Left colon (tissue), 2 donors: ENCODE data around the gene CD99L2. TPM values are rescaled to one million over a fixed set of nuclear protein-coding genes. Genes with fewer than 3 reads are reported as not detected.

Experiments used
- ATAC-seq: fragments of 200-7000 bp; cut with Tn5 transposase; one replicate; pipeline ENCODE4 v1.9.1; 2020; ENCODE audit warnings: mild to moderate bottlenecking, moderate library complexity
- DNase-seq, 2 donors: peaks; one replicate each; pipeline ENCODE4 v3.0.0-alpha.2; 2020
- intact Hi-C, 2 donors: fragments of 100-400 bp; cut with DNase I in 1 of 2; cut with micrococcal nuclease in 1 of 2; formaldehyde crosslinking; loops; one replicate each; pipeline versions ENCODE4 v1.11.2 to v1.14.0; 2022; cut with DNase I, micrococcal nuclease
- total RNA-seq, 2 donors: library from RNA; stranded (reverse); fragmentation: NEBNext Ultra II Directional; extraction: Animal tissue kit (Norgen Biotek cat#: 25700); gene quantifications; one replicate each; pipeline ENCODE4 v1.2.1, GENCODE V29; 2021
- donor health status: DM: no; HTN: no; CAD: no.
- donor health status: DM: yes; HTN: yes; CAD: no.

Gene CD99L2
- total RNA-seq, 2 donors from 2014 or later, result 11.3 to 16.9 TPM

DNA sequence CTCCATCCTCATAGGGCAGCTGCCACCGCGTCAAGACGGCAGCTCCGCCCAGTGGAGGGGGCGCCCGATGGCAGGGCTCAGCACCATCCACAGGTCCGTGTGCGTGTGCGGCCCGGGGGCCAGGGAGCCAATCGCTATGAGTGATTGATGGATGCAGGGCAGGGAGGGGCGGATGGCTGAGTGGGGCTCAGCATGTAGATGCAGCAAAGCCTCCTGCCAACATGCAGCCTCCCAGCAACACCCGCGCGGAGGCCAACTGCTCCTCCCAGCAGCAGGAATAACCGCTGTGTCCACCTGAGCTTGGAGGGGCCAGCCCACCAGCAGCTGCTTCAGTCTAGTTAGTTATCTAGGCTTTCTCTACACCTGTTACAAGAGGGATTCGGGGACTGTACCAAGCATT lies 127.8 kb downstream of the CD99L2 start:
- ATAC-seq (no peak), DNase-seq (no peak)
- intact Hi-C loops, result loop anchor here (5.0 to 10.0 kb wide), 2 partner anchors 234 to 312 kb away; no protein-coding TSS in a partner anchor

DNA sequence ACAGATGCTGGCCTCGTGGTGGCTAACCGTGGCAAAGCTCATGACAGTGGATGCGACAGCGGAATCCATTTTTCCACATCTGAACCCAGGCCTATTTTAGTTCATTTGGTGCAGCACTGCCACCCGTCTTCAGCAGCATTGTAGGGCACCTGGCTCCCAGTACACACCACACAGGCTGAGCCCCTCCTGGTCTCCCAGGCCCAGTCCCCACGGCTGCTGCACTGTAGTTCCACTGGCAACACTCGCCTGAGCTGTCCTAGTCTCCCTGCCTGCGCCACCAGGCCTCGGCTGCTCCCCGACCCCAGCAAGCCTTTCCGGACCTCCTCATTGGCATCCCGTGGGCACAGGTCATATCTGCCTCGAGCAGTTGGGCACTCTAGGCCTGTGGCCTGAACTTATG lies 129.1 kb downstream of the CD99L2 start:
- no peak for DNase-seq
- ATAC-seq, result no peak
- intact Hi-C loops, result no loop called here

- intact Hi-C loops, result no loop called here
- DNase-seq (no peak), ATAC-seq (no peak)
These were observed 129.8 kb downstream of the CD99L2 start for GRCh38 chrX:150768580-150769190.

- no peak for DNase-seq
These were observed 130.4 kb downstream of the CD99L2 start for GRCh38 chrX:150768132-150768485.

DNA sequence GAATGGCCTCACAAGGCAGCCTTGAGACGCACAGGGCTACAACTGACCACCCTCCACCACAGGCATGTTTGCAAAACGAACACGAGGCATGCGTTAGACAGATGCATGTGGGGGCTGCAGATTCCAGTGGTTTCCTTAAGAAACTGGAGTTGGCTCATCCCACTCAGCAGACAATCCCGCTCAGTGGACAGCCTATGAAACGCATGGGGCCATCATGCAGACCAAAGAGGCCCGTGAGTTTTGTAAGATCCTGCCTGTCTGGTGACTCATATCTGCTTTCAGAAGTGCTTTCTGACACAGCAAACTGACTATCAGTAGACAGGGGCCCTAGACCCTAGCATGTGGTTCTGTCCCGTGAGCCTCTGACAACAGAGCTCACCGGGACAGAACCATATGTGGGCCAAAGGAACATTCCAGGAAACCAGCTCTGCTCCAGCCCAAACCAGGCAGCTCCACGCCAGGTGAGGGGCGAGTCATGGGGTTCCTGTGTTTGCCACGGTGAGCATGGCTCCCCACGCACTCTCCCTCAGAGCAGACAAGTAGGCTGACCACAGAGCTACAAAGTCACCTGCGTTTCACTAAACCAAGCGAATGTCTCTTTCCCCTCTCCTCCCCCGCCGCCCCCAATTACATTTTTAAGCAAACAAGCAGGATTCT lies 130.9 kb downstream of the CD99L2 start:
- no peak for ATAC-seq

More at GRCh38 chrX:150768132-150768485, 130.4 kb downstream of the CD99L2 start:
- intact Hi-C loops, result no loop called here
- ATAC-seq, result no peak

DNA sequence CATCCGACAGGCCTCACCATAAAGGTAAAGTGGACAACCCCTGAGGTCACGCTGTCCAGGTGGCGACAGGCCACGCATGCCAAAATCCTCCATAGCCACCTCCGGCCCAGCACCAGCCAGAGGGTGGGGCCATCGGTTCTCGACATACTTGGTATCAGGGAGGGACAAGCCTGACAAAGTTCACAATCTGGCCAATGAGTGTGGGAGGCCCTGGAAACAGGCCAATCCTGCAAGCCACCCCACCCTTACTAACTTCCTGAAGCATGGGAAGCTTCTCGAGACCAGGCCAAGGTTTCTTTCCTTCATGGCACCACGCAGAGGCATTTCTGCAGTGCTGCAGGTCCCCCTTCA lies 131.4 kb downstream of the CD99L2 start:
- ATAC-seq (peak; percentile 62), DNase-seq (no peak)
- intact Hi-C loops, result no loop called here

More for the DNA sequence above, 130.9 kb downstream of the CD99L2 start:
- intact Hi-C loops, result no loop called here
- no peak for DNase-seq

- intact Hi-C loops, result no loop called here
- DNase-seq (no peak), ATAC-seq (peak; percentile 17)
These were observed 132.0 kb downstream of the CD99L2 start for GRCh38 chrX:150766351-150767044.

DNA sequence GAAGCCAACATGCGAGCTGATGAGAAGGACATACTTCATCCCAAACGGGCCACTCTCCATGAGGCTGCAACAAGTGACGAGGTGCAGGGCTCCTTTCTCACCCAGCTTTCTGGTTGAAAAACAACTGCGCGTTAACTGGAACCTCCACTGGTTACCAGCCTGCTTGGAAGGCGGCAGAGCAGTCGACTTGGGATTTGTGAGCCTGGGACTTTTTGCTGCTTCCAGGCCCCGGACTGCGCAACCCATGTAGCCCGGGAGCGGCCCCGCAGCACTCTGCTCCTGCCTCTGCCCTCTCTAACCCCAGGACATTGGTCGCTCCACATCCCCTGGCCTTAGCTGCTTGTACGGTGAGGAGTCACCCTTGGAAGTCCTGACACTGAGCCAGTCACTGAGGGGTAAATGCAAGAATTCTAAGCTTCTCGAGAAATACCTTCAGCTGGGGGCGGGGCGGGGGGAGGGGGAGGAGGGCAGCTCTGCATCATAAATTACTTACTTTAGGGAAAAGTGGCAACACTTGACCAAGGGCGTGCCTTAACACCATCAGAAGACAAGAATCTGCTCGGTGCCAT lies 132.6 kb downstream of the CD99L2 start:
- DNase-seq (no peak), ATAC-seq (no peak)
- intact Hi-C loops, result no loop called here

- ATAC-seq (no peak), DNase-seq (no peak)
- intact Hi-C loops, result no loop called here
These were observed 133.2 kb downstream of the CD99L2 start for GRCh38 chrX:150765237-150765636.

DNA sequence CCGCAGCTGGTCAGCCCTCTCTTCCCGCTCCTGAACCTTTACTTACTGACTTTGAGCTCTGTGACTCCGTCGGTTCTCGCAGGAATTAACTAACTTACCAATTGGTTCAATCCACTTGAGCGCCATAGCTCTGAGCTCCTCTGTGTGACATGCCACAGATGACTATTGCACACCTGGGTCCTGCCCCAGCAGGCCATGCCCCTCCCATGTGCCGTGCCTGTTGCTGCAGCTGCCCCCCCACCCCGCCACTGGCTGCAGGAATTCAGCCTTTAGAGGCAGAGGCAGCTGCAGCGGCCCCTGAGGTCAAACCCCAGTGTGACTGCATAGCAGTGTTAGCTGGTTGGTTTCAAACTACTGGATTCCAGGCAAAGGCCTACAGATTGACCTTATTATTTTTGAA lies 134.7 kb downstream of the CD99L2 start:
- DNase-seq, result no peak
- intact Hi-C loops, result no loop called here
- ATAC-seq, result no peak

- intact Hi-C loops, result no loop called here
These were observed 135.1 kb downstream of the CD99L2 start for GRCh38 chrX:150763303-150763797.

GRCh38 chrX:150762258-150763165 lies 136.0 kb downstream of the CD99L2 start:
- intact Hi-C loops, result no loop called here
- DNase-seq, result no peak
- no peak for ATAC-seq

More at GRCh38 chrX:150763303-150763797, 135.1 kb downstream of the CD99L2 start:
- DNase-seq (no peak), ATAC-seq (no peak)

GRCh38 chrX:150761819-150762216 lies 136.7 kb downstream of the CD99L2 start:
- no peak for ATAC-seq
- no peak for DNase-seq
- intact Hi-C loops, result no loop called here

DNA sequence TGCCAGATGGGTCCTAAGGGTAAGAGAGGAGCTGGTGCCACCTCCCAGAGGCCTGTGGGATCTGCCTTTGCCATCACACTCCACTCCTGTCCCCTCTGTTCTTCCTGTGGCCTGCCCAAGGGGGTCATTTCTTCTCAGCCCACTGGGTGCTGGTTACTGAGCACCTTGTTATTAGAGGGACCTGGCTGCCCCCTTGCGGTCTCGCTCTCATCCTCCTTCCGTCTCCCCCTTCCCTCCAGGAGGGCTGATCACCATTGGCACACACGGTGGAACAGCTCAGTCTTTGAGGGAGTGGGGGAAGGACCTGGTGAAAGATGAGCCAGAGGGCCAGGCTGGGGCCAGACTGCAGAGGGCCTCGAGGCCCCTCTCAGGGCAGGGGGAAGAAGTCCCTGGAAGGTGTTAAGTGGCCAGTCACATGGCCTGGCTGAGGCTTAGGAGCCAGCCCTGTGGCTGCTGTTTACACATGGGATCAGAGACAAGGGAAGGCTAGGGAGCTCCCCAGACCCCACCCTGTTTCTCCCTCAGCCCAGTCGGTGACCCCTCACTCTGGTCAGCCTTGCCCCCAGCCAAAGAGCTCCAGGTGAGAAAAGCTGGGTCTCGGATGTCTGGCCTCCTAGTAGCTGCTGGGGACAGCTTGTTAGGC lies 137.2 kb downstream of the CD99L2 start:
- intact Hi-C loops, result no loop called here
- DNase-seq, result no peak
- ATAC-seq, result no peak

GRCh38 chrX:150759568-150760416 lies 138.7 kb downstream of the CD99L2 start:
- intact Hi-C loops, result no loop called here
- DNase-seq (no peak), ATAC-seq (no peak)

GRCh38 chrX:150757371-150757770 lies 141.1 kb downstream of the CD99L2 start:
- no peak for DNase-seq
- intact Hi-C loops, result no loop called here
- no peak for ATAC-seq

- intact Hi-C loops, result no loop called here
- no peak for ATAC-seq
- DNase-seq, result no peak
These were observed 144.5 kb downstream of the CD99L2 start for GRCh38 chrX:150753968-150754367.
